ENCODE measurements around the gene DNAJC13.
"Not testable (repeated sequence)": the region's sequence is repeated elsewhere in the genome, so short reads cannot be mapped to it uniquely, and the experiment has no call there.

Gene DNAJC13

GRCh38 chr3:132381348-132381944 is 35.9 kb upstream of the DNAJC13 start:
- H3K4me3 ChIP-seq (ENCODE audit: low read depth, low read length): no peak overlapping the region
- TF ChIP-seq CTCF (IDR thresholded peaks at IDR 0.05; ENCODE audit: low read depth, low read length): no peak

GRCh38 chr3:132382267-132382666 is 35.0 kb upstream of the DNAJC13 start:
- H3K4me3 ChIP-seq (ENCODE audit: low read depth, low read length): no peak overlapping the region
- TF ChIP-seq CTCF (IDR thresholded peaks at IDR 0.05; ENCODE audit: low read depth, low read length): no peak

- no peak overlapping the region for H3K4me3 ChIP-seq (ENCODE audit: low read depth, low read length)
- no peak for TF ChIP-seq CTCF (IDR thresholded peaks at IDR 0.05; ENCODE audit: low read depth, low read length)
Measured at GRCh38 chr3:132382688-132383194, 34.6 kb upstream of the DNAJC13 start.

- no peak overlapping the region for H3K4me3 ChIP-seq (ENCODE audit: low read depth, low read length)
- no peak for TF ChIP-seq CTCF (IDR thresholded peaks at IDR 0.05; ENCODE audit: low read depth, low read length)
Measured at GRCh38 chr3:132386259-132386658, 31.0 kb upstream of the DNAJC13 start.

GRCh38 chr3:132392675-132393074 is 24.6 kb upstream of the DNAJC13 start:
- not testable (repeated sequence) for H3K4me3 ChIP-seq (ENCODE audit: low read depth, low read length)

- H3K4me3 ChIP-seq (ENCODE audit: low read depth, low read length): no peak overlapping the region
- no peak for TF ChIP-seq CTCF (IDR thresholded peaks at IDR 0.05; ENCODE audit: low read depth, low read length)
Measured at GRCh38 chr3:132394320-132394719, 23.0 kb upstream of the DNAJC13 start.

GRCh38 chr3:132395126-132395525 is 22.2 kb upstream of the DNAJC13 start:
- no peak overlapping the region for H3K4me3 ChIP-seq (ENCODE audit: low read depth, low read length)
- TF ChIP-seq CTCF (IDR thresholded peaks at IDR 0.05; ENCODE audit: low read depth, low read length): no peak

- no peak for TF ChIP-seq CTCF (IDR thresholded peaks at IDR 0.05; ENCODE audit: low read depth, low read length)
- no peak overlapping the region for H3K4me3 ChIP-seq (ENCODE audit: low read depth, low read length)
Measured at GRCh38 chr3:132396255-132396654, 21.0 kb upstream of the DNAJC13 start.

GRCh38 chr3:132396776-132397175 is 20.5 kb upstream of the DNAJC13 start:
- H3K4me3 ChIP-seq (ENCODE audit: low read depth, low read length): not testable (repeated sequence)
